ENCODE measurements around the gene KIFBP. TPM values are rescaled to one million over a fixed set of nuclear protein-coding genes. Genes with fewer than 3 reads are reported as not detected.
"Not testable (repeated sequence)": the region's sequence is repeated elsewhere in the genome, so short reads cannot be mapped to it uniquely, and the experiment has no call there.

KIFBP gene
- polyA plus RNA-seq, 1 of the 3 experiments (the other 2 are of a cell fraction), result 16.9 TPM

DNA sequence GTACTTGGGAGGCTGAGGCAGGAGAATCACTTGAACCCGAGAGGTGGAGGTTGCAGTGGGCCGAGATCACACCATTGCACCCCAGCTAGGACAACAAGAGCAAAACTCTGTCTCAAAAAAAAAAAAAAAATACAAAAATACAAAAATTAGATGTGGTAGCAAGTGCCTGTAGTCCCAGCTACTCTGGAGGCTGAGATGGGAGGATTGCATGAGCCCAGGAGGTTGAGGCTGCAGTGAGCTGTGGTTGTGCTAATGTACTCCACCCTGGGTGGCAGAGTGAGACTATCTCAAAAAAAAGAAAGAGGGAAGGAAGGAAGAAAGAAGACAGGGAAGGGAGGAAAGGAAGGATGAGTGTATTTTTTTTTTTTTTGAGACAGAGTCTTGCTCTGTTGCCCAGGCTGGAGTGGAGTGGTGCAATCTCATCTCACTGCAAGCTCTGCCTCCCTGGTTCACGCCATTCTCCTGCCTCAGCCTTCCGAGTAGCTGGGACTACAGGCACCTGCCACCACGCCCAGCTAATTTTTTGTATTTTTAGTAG, 12.6 kb upstream of the KIFBP start:
- H3F3A ChIP-seq (replicated peaks; ENCODE audit: insufficient read depth); H3K9ac ChIP-seq; H3K4me3 ChIP-seq (ENCODE audit: low read depth in 2 of 2, low read length in 1 of 2); H3K4me2 ChIP-seq; POLR2A ChIA-PET; H3K27me3 ChIP-seq (ENCODE audit: insufficient read depth); H2AFZ ChIP-seq (ENCODE audit: low read depth); H3K9me2 ChIP-seq; DNase-seq; CTCF ChIA-PET; H4K20me1 ChIP-seq (ENCODE audit: insufficient read depth); H3K4me1 ChIP-seq (ENCODE audit: control insufficient read depth in 1 of 2, insufficient read depth in 2 of 2, low read depth in 1 of 2, low read length in 1 of 2); H3K9me3 ChIP-seq; H3K27ac ChIP-seq (ENCODE audit: low read depth in 2 of 2, low read length in 1 of 2): not testable (repeated sequence)
- Histone ChIP-seq H3K79me2 (ENCODE audit: insufficient read depth) (peaks cover 33% of the 10 kb centered on the region), H3K36me3 (replicated peaks in 1 of 2; ENCODE audit: control insufficient read depth in 1 of 2, insufficient read depth in 2 of 2, low read length in 1 of 2) (peaks cover 86% of the 10 kb centered on the region in 2 experiments)
- WGBS (ENCODE audit: low lambda C conversion rate), result 97% methylated on average over 5 of the region's 5 CpGs

DNA sequence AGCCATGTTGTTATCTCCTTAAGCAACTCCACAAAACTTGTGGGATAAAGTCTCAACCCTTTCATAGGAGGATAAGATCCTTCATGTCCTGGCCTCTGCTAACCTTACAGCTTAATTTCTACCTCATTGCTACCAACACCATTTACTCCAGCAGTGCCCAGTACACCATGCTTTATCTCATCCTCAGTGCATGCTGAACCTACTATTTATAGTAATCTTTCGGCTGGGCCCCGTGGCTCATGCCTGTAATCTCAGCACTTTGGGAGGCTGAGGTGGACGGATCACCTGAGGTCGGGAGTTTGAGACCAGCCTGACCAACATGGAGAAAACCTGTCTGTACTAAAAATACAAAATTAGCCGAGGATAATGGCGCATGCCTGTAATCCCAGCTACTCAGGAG, 8.9 kb upstream of the KIFBP start:
- not testable (repeated sequence) for H3K9me2 ChIP-seq; H3K4me2 ChIP-seq; H2AFZ ChIP-seq (ENCODE audit: low read depth); H4K20me1 ChIP-seq (ENCODE audit: insufficient read depth); H3K27me3 ChIP-seq (ENCODE audit: insufficient read depth); H3K9me3 ChIP-seq; H3K27ac ChIP-seq (ENCODE audit: low read depth in 2 of 2, low read length in 1 of 2); H3K4me1 ChIP-seq (ENCODE audit: control insufficient read depth in 1 of 2, insufficient read depth in 2 of 2, low read depth in 1 of 2, low read length in 1 of 2); H3K4me3 ChIP-seq (ENCODE audit: low read depth in 2 of 2, low read length in 1 of 2); H3K9ac ChIP-seq; DNase-seq
- POLR2A ChIA-PET, result interaction anchor here (1.9 kb wide), 1 partner anchor 9 kb away, joined by 4 read pairs; no protein-coding TSS in a partner anchor
- Histone ChIP-seq H3K79me2 (ENCODE audit: insufficient read depth) (peaks cover 15% of the 10 kb centered on the region; the same call in 1 of the 2 replicates), H3F3A (replicated peaks; ENCODE audit: insufficient read depth) (peaks cover 28% of the 10 kb centered on the region), H3K36me3 (replicated peaks in 1 of 2; ENCODE audit: control insufficient read depth in 1 of 2, insufficient read depth in 2 of 2, low read length in 1 of 2) (peaks cover 78 to 85% of the 10 kb centered on the region in 2 experiments)
- CTCF ChIA-PET, result interaction anchor here (1.2 to 1.9 kb wide), 2 partner anchors 10 to 26 kb away, joined by 3 to 5 read pairs; no protein-coding TSS in a partner anchor
- WGBS (ENCODE audit: low lambda C conversion rate), result 93% methylated on average over 6 of the region's 6 CpGs

DNA sequence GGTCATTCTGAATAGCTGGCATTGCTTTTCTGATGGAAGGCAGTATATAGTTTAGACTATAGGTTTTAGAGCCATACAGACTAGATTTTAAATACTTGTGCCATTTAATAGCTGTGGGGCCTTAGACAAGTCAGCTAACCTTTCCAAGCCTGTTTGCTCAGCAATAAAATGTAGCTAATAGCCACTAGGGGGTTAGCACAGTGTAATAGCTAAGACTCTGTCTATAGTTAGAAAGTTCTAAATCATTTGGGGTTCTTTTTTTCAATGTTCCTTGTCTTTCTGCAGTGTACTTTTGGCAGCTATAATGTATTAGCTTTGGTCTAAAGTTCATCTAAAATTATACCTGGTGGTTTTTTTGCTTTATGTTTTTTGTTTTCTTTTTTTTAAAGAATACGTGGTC, 7.5 kb upstream of the KIFBP start:
- ChIA-PET CTCF (interaction anchor here (0.9 to 1.7 kb wide), 5 partner anchors 13 to 112 kb away, joined by 3 to 6 read pairs (median 3); partner anchors contain the start of gene DDX21), POLR2A (interaction anchor here (1.0 kb wide), 1 partner anchor 25 kb away, joined by 5 read pairs; the partner anchor contains the start of gene DDX21)
- Histone ChIP-seq H3K27ac (ENCODE audit: low read depth in 2 of 2, low read length in 1 of 2) (no peak overlapping the region), H3K9me3 (no peaks in the 10 kb centered on the region), H3K4me1 (ENCODE audit: control insufficient read depth in 1 of 2, insufficient read depth in 2 of 2, low read depth in 1 of 2, low read length in 1 of 2) (no peaks in the 10 kb centered on the region), H2AFZ (ENCODE audit: low read depth) (no peak overlapping the region), H3K4me3 (ENCODE audit: low read depth in 2 of 2, low read length in 1 of 2) (no peak overlapping the region), H3K79me2 (ENCODE audit: insufficient read depth) (peaks cover 15% of the 10 kb centered on the region; the same call in 1 of the 2 replicates), H3K4me2 (no peak overlapping the region), H3K27me3 (ENCODE audit: insufficient read depth) (no peaks in the 10 kb centered on the region), H3K9ac (no peak overlapping the region), H3K9me2 (no peaks in the 10 kb centered on the region), H4K20me1 (ENCODE audit: insufficient read depth) (no peaks in the 10 kb centered on the region), H3F3A (replicated peaks; ENCODE audit: insufficient read depth) (peaks cover 30% of the 10 kb centered on the region), H3K36me3 (replicated peaks in 1 of 2; ENCODE audit: control insufficient read depth in 1 of 2, insufficient read depth in 2 of 2, low read length in 1 of 2) (peaks cover 72 to 84% of the 10 kb centered on the region in 2 experiments)
- no peak for TF ChIP-seq GATA2 (CRISPR knock-in tag; IDR thresholded peaks at IDR 0.05)
- no peak for TF ChIP-seq FOXJ3 (CRISPR knock-in tag; IDR thresholded peaks at IDR 0.05)
- TF ChIP-seq, protein P1, sequence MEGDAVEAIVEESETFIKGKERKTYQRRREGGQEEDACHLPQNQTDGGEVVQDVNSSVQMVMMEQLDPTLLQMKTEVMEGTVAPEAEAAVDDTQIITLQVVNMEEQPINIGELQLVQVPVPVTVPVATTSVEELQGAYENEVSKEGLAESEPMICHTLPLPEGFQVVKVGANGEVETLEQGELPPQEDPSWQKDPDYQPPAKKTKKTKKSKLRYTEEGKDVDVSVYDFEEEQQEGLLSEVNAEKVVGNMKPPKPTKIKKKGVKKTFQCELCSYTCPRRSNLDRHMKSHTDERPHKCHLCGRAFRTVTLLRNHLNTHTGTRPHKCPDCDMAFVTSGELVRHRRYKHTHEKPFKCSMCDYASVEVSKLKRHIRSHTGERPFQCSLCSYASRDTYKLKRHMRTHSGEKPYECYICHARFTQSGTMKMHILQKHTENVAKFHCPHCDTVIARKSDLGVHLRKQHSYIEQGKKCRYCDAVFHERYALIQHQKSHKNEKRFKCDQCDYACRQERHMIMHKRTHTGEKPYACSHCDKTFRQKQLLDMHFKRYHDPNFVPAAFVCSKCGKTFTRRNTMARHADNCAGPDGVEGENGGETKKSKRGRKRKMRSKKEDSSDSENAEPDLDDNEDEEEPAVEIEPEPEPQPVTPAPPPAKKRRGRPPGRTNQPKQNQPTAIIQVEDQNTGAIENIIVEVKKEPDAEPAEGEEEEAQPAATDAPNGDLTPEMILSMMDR (IDR thresholded peaks at IDR 0.05), result peak; percentile 51
- TF ChIP-seq NFIC (IDR thresholded peaks at IDR 0.05; ENCODE audit: borderline replicate concordance), result no peak
- WGBS (ENCODE audit: low lambda C conversion rate), result 95% methylated on average over 1 of the region's 1 CpG
- DNase-seq, result no peak
